Measurements from ENCODE around the gene IMP4. TPM values are rescaled to one million over a fixed set of nuclear protein-coding genes. Genes with fewer than 3 reads are reported as not detected.

IMP4 gene
- total and polyA plus RNA-seq, 2 of the 13 experiments (the other 11 are each of a cell fraction or from before 2014, with no cell fraction given) = 142 to 158 TPM

DNA sequence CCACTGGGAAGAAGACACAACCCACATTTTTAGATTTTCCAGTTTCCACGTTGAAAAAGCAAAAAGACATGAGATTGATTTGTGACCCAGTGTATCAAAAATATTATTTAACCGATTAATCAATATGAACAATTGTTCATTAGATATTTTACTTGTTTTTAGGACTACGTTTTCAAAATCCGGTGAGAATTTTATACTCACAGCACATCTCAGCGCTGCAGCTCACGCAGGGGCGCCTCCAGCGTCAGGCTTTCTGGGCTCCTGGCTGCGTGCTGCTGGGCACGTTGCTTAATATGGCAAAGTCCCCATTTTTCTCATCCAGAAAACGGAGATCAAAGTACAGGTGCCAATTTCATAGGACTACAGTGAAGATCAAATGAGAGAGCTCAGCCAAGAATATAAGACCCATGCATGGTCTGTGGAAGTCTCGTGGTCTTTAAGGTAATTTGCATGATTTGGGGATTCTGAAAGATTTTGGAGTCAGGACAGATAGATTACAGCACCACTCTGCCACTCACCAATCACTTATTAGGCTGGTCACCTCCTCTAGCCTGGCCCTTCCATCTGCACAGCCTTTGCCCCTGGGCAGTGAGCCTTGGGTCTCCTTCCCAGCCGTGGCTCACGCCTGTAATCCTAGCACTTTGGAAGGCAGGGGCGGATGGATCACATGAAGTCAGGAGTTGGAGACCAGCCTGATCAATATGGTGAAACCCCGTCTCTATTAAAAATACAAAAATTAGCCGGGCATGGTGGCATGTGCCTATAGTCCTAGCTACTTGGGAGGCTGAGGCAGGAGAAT, 49.4 kb downstream of the IMP4 start (continued):
- TF ChIP-seq, protein P1, sequence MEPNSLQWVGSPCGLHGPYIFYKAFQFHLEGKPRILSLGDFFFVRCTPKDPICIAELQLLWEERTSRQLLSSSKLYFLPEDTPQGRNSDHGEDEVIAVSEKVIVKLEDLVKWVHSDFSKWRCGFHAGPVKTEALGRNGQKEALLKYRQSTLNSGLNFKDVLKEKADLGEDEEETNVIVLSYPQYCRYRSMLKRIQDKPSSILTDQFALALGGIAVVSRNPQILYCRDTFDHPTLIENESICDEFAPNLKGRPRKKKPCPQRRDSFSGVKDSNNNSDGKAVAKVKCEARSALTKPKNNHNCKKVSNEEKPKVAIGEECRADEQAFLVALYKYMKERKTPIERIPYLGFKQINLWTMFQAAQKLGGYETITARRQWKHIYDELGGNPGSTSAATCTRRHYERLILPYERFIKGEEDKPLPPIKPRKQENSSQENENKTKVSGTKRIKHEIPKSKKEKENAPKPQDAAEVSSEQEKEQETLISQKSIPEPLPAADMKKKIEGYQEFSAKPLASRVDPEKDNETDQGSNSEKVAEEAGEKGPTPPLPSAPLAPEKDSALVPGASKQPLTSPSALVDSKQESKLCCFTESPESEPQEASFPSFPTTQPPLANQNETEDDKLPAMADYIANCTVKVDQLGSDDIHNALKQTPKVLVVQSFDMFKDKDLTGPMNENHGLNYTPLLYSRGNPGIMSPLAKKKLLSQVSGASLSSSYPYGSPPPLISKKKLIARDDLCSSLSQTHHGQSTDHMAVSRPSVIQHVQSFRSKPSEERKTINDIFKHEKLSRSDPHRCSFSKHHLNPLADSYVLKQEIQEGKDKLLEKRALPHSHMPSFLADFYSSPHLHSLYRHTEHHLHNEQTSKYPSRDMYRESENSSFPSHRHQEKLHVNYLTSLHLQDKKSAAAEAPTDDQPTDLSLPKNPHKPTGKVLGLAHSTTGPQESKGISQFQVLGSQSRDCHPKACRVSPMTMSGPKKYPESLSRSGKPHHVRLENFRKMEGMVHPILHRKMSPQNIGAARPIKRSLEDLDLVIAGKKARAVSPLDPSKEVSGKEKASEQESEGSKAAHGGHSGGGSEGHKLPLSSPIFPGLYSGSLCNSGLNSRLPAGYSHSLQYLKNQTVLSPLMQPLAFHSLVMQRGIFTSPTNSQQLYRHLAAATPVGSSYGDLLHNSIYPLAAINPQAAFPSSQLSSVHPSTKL (CRISPR knock-in tag; IDR thresholded peaks at IDR 0.05) = peak; percentile 2; the same call in 1 of the 2 replicates
- TF ChIP-seq MEIS2 (CRISPR knock-in tag; IDR thresholded peaks at IDR 0.05) (no peak), CEBPG (CRISPR knock-in tag; IDR thresholded peaks at IDR 0.05) (peak; percentile 57; the same call in 1 of the 2 replicates), ZBTB37 (CRISPR knock-in tag; IDR thresholded peaks at IDR 0.05) (0 out of 2 replicates have a peak, but pooled peaks have one; percentile 63), SMYD3 (CRISPR knock-in tag; IDR thresholded peaks at IDR 0.05) (0 out of 2 replicates have a peak, but pooled peaks have one; percentile 21), ZNF333 (CRISPR knock-in tag; IDR thresholded peaks at IDR 0.05; ENCODE audit: borderline replicate concordance) (0 out of 2 replicates have a peak, but pooled peaks have one; percentile 3), ZNF260 (CRISPR knock-in tag; IDR thresholded peaks at IDR 0.05; ENCODE audit: borderline replicate concordance, low read depth) (no peak), NFE2L1 (CRISPR knock-in tag; IDR thresholded peaks at IDR 0.05; ENCODE audit: borderline replicate concordance) (no peak), FOXP1 (IDR thresholded peaks at IDR 0.05) (no peak), FOXP1 (CRISPR knock-in tag; IDR thresholded peaks at IDR 0.05) (0 out of 2 replicates have a peak, but pooled peaks have one; percentile 1), NFIC (IDR thresholded peaks at IDR 0.05; ENCODE audit: low read length) (no peak)
- TF ChIP-seq, protein P2, sequence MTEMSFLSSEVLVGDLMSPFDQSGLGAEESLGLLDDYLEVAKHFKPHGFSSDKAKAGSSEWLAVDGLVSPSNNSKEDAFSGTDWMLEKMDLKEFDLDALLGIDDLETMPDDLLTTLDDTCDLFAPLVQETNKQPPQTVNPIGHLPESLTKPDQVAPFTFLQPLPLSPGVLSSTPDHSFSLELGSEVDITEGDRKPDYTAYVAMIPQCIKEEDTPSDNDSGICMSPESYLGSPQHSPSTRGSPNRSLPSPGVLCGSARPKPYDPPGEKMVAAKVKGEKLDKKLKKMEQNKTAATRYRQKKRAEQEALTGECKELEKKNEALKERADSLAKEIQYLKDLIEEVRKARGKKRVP (CRISPR knock-in tag; IDR thresholded peaks at IDR 0.05) = 0 out of 4 replicates have a peak, but pooled peaks of 1 of the 2 experiments have one; percentile 16
- TF ChIP-seq, protein P3, sequence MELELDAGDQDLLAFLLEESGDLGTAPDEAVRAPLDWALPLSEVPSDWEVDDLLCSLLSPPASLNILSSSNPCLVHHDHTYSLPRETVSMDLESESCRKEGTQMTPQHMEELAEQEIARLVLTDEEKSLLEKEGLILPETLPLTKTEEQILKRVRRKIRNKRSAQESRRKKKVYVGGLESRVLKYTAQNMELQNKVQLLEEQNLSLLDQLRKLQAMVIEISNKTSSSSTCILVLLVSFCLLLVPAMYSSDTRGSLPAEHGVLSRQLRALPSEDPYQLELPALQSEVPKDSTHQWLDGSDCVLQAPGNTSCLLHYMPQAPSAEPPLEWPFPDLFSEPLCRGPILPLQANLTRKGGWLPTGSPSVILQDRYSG (CRISPR knock-in tag; IDR thresholded peaks at IDR 0.05) = no peak
- TF ChIP-seq, protein P4, sequence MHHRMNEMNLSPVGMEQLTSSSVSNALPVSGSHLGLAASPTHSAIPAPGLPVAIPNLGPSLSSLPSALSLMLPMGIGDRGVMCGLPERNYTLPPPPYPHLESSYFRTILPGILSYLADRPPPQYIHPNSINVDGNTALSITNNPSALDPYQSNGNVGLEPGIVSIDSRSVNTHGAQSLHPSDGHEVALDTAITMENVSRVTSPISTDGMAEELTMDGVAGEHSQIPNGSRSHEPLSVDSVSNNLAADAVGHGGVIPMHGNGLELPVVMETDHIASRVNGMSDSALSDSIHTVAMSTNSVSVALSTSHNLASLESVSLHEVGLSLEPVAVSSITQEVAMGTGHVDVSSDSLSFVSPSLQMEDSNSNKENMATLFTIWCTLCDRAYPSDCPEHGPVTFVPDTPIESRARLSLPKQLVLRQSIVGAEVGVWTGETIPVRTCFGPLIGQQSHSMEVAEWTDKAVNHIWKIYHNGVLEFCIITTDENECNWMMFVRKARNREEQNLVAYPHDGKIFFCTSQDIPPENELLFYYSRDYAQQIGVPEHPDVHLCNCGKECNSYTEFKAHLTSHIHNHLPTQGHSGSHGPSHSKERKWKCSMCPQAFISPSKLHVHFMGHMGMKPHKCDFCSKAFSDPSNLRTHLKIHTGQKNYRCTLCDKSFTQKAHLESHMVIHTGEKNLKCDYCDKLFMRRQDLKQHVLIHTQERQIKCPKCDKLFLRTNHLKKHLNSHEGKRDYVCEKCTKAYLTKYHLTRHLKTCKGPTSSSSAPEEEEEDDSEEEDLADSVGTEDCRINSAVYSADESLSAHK (CRISPR knock-in tag; IDR thresholded peaks at IDR 0.05; ENCODE audit: borderline replicate concordance) = no peak
- TF ChIP-seq, protein P5, sequence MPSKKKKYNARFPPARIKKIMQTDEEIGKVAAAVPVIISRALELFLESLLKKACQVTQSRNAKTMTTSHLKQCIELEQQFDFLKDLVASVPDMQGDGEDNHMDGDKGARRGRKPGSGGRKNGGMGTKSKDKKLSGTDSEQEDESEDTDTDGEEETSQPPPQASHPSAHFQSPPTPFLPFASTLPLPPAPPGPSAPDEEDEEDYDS (CRISPR knock-in tag; IDR thresholded peaks at IDR 0.05) = peak; percentile 39
